ENCODE measurements around the gene HELB.

GRCh38 chr12:66375560-66375959, 73.3 kb downstream of the HELB start:
- TF ChIP-seq CTCF (IDR thresholded peaks at IDR 0.05) (no peak), POLR2A (IDR thresholded peaks at IDR 0.05) (no peak)
